SW480 (cell line): Measurements from ENCODE around the gene FANK1.
A peak's percentile ranks its signal among the peaks of the same experiment; 100 is the strongest.

ENCODE experiments used
- DNase-seq: peaks from one replicate; pipeline ENCODE4 v3.0.0-alpha.2; 2016; ENCODE audit warnings: low spot score

The FANK1 gene, protein sequence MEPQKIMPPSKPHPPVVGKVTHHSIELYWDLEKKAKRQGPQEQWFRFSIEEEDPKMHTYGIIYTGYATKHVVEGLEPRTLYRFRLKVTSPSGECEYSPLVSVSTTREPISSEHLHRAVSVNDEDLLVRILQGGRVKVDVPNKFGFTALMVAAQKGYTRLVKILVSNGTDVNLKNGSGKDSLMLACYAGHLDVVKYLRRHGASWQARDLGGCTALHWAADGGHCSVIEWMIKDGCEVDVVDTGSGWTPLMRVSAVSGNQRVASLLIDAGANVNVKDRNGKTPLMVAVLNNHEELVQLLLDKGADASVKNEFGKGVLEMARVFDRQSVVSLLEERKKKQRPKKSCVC

GRCh38 chr10:125896088-125896934 lies at the start of gene FANK1:
TSS of gene FANK1 (plus strand) at chr10:125896564. CDS start at chr10:125896643, 79 bp downstream.
- peak; percentile 72 for DNase-seq

GRCh38 chr10:125846894-125847293 lies 49.5 kb upstream of the FANK1 start:
- DNase-seq, result no peak

DNA sequence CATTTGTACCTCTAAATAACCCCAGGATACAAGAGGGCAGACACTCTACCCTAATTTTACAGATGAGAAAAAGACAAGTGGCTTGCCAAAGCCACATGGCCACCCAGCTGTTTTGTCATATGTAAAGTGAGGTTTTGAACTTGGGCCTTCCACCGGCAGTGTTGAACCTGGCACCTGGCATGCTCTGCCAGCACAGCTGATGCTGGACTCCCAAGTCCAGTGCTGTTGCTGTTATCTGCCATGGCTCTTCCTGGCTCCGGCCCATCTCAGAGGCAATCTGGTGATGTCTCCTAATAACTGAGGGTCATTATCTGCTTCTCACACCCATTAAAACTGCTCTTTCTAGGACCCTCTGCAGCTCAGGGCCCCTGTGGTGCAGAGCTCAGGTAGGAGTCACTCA lies 48.0 kb upstream of the FANK1 start:
- DNase-seq, result no peak

DNA sequence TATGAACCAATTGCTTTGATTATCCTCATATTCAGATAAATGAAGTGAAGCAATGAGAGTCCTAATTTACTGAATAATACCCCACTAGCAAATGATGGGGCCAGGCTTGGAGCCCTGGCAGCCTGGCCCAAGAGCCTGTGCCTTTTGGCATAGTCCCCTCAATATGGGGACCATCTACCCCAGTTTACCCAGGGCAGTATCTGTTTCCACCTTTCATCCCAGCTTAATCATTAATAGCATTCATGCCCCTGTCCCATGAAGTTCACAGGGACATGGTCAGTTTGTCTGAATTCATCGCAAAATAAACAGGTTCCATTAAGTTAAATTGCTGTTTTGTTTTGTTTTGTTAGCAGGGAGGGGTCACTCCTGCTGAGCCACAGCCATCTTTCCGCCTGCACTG lies 47.5 kb upstream of the FANK1 start:
- no peak for DNase-seq

GRCh38 chr10:125849448-125849847 lies 46.9 kb upstream of the FANK1 start:
- DNase-seq, result no peak

- no peak for DNase-seq
Observed at GRCh38 chr10:125850766-125851731, 45.3 kb upstream of the FANK1 start.

DNA sequence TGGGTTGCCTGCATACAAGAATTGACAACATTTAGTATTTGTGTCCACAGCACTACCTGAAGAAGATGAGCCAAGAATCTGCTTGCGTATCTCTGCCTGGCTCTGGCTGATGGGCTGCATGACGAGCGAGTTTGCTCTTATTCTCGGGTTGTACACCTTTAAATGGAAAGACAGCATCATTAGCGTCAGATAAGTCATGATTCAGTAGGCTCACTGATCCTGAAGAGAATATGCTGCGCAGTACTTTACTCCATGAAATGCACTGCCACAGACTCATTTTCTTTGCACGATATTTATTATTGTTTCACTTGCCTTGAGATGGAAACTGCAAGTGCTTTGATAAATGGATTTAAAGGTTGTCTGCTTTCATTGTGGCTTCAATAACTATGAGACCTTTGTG lies 43.9 kb upstream of the FANK1 start:
- no peak for DNase-seq

DNA sequence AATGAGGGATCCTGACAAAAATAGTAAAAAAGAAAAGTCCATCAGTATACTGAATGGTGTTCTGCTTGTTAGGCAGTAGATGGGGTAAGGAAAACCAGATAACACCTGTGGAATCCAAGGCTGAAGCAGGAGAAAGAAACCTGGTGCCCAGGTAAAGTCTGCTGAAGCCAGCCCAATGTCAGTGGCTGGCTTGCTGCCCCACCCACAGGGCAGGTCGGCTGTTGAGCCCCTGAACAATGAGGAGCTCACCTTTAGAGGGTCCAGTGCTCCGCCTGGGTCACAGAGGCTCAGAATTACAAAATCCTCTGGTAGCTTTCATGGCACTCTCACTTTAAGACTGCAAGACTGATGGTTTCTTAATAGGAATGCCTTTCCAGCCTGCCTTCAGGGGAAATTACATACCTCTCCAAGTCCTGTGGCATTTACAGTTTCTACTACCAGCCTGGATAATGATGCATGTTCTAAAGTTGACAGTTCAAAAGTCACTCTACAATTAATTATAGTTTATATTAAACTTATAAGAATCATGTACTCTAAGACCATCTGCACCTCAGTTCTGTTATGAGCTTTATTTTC lies 39.1 kb upstream of the FANK1 start:
- no peak for DNase-seq

GRCh38 chr10:125859128-125859817 lies 37.1 kb upstream of the FANK1 start:
- DNase-seq, result no peak

DNA sequence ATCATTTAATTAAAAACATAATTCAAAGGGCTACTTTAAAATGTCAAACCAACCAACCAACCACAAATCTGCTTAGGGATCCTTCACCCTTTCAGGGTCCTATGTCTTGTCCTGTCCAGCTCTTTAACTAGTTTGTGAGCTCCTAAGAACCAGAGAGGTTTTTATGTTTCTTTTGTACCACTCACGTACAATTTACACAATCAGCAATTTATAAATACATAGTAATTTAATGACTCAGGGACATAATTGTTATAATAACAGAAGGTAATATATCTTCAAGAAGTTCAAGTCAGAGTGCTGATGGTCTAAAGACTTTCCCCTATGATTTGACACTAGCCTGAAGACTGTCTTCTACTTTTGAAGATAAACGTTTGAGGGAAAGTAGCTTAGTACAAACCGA lies 31.2 kb upstream of the FANK1 start:
- DNase-seq, result no peak

DNA sequence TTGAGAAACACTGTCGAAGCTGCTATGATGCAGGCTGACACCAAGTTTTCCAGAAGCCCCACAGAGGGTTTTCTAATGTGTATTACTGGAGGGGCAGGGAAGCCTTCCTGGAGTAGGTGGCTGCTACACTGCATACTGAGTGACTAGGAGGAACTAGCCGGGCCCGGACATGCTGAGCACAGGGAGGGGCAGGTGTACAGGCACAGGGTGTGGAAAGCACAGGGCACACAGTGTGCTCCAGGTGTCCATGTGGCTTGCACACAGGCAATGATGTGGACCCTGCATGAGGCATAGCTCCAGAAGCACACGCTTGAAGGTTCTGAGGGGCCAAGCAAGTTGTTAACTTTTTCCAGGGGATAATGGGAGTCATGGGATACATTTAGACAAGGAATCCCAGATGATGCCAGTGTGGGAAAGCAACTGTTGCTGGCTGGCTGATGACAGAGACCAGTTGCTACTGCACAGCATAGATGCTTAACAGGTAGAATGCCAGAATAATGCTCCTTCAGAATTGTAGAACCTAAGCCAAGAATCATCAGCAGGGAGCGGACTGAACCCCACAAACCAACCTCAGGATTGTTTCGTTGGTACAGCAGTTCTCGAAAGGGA lies 29.8 kb upstream of the FANK1 start:
- DNase-seq, result no peak

- peak; percentile 56 for DNase-seq
Observed at GRCh38 chr10:125868372-125868975, 27.9 kb upstream of the FANK1 start.

- DNase-seq, result no peak
Observed at GRCh38 chr10:125871338-125871737, 25.0 kb upstream of the FANK1 start.

GRCh38 chr10:125878957-125879835 lies 17.2 kb upstream of the FANK1 start:
- DNase-seq, result peak; percentile 50

DNA sequence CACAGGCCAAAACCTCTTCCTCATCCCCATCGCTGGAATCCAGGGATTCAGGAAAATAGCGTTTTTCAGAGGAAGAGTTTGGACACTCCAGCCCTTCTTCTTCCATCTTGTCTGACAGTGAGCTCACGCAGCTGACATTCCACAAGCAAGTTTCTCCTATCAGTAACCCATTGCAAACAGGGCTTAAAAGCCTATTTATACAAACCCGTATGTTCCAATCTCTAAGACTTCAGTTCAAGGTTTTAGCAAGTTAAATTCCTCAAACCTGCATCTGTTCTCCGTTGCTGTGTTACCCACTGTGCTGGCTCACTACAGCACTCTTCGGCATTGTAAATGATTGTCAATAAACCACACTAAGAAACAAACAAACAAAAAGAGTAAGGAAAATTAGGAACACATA lies 15.6 kb upstream of the FANK1 start:
- DNase-seq, result no peak

- DNase-seq, result no peak
Observed at GRCh38 chr10:125881192-125881591, 15.2 kb upstream of the FANK1 start, which contains the start of gene DHX32. TSS of gene DHX32 (minus strand) at chr10:125881292. CDS start at chr10:125880824, 468 bp downstream.

DNA sequence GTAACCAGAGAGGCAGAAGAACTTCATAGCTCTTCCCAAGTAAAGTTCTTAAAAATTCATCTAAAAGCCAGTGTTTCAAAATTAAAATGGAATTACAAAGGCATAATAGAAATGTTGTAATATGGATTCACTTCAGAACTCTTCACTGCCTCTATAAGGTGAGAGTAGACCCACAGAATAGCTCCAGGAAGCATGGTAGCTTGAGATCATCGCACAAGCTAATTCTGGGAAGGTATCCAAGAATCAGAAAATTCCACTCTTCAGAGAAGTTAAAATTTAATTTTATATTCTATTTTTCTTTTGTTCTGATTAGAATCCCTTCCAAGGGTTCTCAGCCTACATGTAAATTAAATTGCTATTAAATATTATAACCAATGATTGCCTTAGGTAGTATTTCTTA lies 13.8 kb upstream of the FANK1 start:
- DNase-seq, result no peak

- DNase-seq, result no peak
Observed at GRCh38 chr10:125883211-125883610, 13.2 kb upstream of the FANK1 start.

GRCh38 chr10:125886914-125887512 lies 9.4 kb upstream of the FANK1 start:
- DNase-seq, result no peak
